K562 treated with DMSO at 1 percent for 4 hours (cell line): ENCODE results near the gene ANXA5. TPM values are rescaled to one million over a fixed set of nuclear protein-coding genes. Genes with fewer than 3 reads are reported as not detected.

Source experiments
- total RNA-seq: library from RNA; unstranded; fragments of 300-600 nt; gene quantifications from 2 replicates; pipeline ENCODE4 v1.2.3, GENCODE V29; 2022; ENCODE audit not compliant: insufficient read depth

The ANXA5 gene
- total RNA-seq = 103 and 117 TPM in 2 replicates

GRCh38 chr4:121696581-121697461 is at the start of gene ANXA5:
ANXA5 (minus strand) TSS chr4:121696980; CDS start chr4:121696589, 391 bp downstream.

Other genes with a start within 250 kb of the ANXA5 start
- gene SMIM43, start 68.2 kb upstream of the ANXA5 start, total RNA-seq = not detected in 2 replicates
- gene EXOSC9, start 104.3 kb upstream of the ANXA5 start, total RNA-seq = 46.8 and 48.3 TPM in 2 replicates
- 89.7 and 89.9 TPM in 2 replicates for gene CCNA2, start 126.9 kb upstream of the ANXA5 start, total RNA-seq
- 6.4 and 7.0 TPM in 2 replicates for gene BBS7, start 173.5 kb upstream of the ANXA5 start, total RNA-seq